Astrocyte (in vitro differentiated cells and primary cell): ENCODE measurements around the gene CYP4F2.

Experiments used
- EZH2 ChIP-seq: IDR thresholded peaks from 2 replicates; pipeline ENCODE4 v1.6.1; 2012; ENCODE audit warnings: mild to moderate bottlenecking, low read length, inconsistent platforms; ENCODE audit not compliant: insufficient read depth
- TF ChIP-seq, protein P1 (sequence below): IDR thresholded peaks from 2 replicates; pipeline ENCODE4 v1.5.1; 2011; ENCODE audit warnings: low read depth, mild to moderate bottlenecking, inconsistent platforms, low read length, moderate library complexity; ENCODE audit not compliant: insufficient read depth

- TF ChIP-seq, protein P1, sequence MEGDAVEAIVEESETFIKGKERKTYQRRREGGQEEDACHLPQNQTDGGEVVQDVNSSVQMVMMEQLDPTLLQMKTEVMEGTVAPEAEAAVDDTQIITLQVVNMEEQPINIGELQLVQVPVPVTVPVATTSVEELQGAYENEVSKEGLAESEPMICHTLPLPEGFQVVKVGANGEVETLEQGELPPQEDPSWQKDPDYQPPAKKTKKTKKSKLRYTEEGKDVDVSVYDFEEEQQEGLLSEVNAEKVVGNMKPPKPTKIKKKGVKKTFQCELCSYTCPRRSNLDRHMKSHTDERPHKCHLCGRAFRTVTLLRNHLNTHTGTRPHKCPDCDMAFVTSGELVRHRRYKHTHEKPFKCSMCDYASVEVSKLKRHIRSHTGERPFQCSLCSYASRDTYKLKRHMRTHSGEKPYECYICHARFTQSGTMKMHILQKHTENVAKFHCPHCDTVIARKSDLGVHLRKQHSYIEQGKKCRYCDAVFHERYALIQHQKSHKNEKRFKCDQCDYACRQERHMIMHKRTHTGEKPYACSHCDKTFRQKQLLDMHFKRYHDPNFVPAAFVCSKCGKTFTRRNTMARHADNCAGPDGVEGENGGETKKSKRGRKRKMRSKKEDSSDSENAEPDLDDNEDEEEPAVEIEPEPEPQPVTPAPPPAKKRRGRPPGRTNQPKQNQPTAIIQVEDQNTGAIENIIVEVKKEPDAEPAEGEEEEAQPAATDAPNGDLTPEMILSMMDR: no peak
- TF ChIP-seq EZH2: no peak
Observed at GRCh38 chr19:15838351-15838750, 59.5 kb downstream of the CYP4F2 start.
